OCI-LY1 (cell line): ENCODE results near the gene KCNMB2.

Experiments used
- EZH2 ChIP-seq: fragments of 200-600 bp; sonication (generic), shearing (Covaris generic); IDR thresholded peaks from 2 replicates; pipeline ENCODE4 v1.8.0; 2017; ENCODE audit warnings: borderline replicate concordance, mixed run types, mild to moderate bottlenecking, antibody characterized with exemption, low read length, moderate library complexity, mixed read lengths
- TF ChIP-seq, protein P1 (sequence below): fragments of 200-600 bp; sonication (generic), shearing (Covaris generic); IDR thresholded peaks from 2 replicates; pipeline ENCODE4 v1.5.1; 2017; ENCODE audit warnings: mild to moderate bottlenecking, antibody characterized with exemption, low read length, moderate library complexity, mixed read lengths

DNA sequence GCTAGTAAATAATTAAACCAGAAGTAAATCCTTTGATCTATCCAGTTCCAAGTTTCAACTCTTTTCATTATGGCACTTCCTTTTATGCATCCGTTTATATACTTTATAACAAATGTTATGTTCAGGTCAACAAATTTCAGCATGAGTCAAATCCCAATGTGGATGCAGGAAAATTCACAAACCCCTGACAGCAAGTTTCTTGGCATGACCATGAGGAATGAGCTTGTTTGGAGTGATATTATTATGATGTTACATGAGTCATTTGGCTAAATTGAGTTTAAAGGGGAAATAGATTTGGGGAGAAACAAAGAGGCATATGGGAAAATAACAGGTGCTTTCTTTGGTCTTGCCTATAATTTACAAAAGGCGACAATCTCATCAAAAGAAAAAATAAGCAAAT is 32.1 kb upstream of the KCNMB2 start:
- TF ChIP-seq, protein P1, sequence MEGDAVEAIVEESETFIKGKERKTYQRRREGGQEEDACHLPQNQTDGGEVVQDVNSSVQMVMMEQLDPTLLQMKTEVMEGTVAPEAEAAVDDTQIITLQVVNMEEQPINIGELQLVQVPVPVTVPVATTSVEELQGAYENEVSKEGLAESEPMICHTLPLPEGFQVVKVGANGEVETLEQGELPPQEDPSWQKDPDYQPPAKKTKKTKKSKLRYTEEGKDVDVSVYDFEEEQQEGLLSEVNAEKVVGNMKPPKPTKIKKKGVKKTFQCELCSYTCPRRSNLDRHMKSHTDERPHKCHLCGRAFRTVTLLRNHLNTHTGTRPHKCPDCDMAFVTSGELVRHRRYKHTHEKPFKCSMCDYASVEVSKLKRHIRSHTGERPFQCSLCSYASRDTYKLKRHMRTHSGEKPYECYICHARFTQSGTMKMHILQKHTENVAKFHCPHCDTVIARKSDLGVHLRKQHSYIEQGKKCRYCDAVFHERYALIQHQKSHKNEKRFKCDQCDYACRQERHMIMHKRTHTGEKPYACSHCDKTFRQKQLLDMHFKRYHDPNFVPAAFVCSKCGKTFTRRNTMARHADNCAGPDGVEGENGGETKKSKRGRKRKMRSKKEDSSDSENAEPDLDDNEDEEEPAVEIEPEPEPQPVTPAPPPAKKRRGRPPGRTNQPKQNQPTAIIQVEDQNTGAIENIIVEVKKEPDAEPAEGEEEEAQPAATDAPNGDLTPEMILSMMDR: no peak
- no peak for TF ChIP-seq EZH2
